C4-2B (cell line): ENCODE data around the gene CPLX3.

Experiments used
- CTCF ChIP-seq: fragments of 450-650 bp; conservative IDR thresholded peaks from 2 replicates; pipeline ENCODE4 v1.5.1; 2017; ENCODE audit warnings: mild to moderate bottlenecking
- ZFX ChIP-seq: fragments of 450-650 bp; IDR thresholded peaks from 2 replicates; pipeline ENCODE4 v1.6.1; 2017

- no peak for TF ChIP-seq CTCF
- no peak for TF ChIP-seq ZFX
These were observed 24.0 kb downstream of the CPLX3 start for GRCh38 chr15:74850393-74850792.
